MV-4-11 (cell line): ENCODE data around the gene SNX18.
"Not testable (repeated sequence)": the region's sequence is repeated elsewhere in the genome, so short reads cannot be mapped to it uniquely, and the experiment has no call there.

Experiments used
- DNase-seq: peaks from one replicate; lab custom pipeline; 2025; lab: John Stamatoyannopoulos, UW

Gene SNX18

GRCh38 chr5:54519509-54519876 lies 1.9 kb downstream of the SNX18 start:
- no peak for DNase-seq

- DNase-seq = peak; percentile 47
These were observed 2.9 kb downstream of the SNX18 start for GRCh38 chr5:54520438-54520846.

- no peak for DNase-seq
These were observed 3.4 kb downstream of the SNX18 start for GRCh38 chr5:54520940-54521339.

- peak; percentile 45 for DNase-seq
These were observed 4.4 kb downstream of the SNX18 start for GRCh38 chr5:54521856-54522479.

GRCh38 chr5:54523534-54523933 lies 6.0 kb downstream of the SNX18 start:
- no peak for DNase-seq

GRCh38 chr5:54524082-54524481 lies 6.5 kb downstream of the SNX18 start:
- DNase-seq = peak; percentile 73

GRCh38 chr5:54524704-54525103 lies 7.1 kb downstream of the SNX18 start:
- no peak for DNase-seq

- no peak for DNase-seq
These were observed 7.7 kb downstream of the SNX18 start for GRCh38 chr5:54525261-54525660.

DNA sequence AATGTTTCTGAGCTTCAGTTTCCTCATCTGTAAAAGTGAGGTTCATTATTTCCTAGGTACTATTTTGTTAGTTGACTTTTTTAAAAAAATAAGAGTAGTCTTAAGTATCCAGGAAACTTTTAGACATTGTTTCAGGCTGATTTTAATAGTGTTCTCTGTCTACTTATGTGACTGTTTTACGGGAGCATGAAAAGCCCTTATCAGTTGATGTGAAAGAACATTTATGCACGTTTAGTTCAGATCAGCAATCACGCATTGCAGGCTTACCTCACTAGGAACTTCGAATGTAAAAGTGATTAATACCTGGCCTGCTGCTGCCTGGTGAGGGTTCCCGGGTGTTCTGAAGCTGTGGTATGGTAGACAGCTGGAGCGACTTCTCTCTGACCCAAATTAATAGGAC lies 8.1 kb downstream of the SNX18 start:
- no peak for DNase-seq

DNA sequence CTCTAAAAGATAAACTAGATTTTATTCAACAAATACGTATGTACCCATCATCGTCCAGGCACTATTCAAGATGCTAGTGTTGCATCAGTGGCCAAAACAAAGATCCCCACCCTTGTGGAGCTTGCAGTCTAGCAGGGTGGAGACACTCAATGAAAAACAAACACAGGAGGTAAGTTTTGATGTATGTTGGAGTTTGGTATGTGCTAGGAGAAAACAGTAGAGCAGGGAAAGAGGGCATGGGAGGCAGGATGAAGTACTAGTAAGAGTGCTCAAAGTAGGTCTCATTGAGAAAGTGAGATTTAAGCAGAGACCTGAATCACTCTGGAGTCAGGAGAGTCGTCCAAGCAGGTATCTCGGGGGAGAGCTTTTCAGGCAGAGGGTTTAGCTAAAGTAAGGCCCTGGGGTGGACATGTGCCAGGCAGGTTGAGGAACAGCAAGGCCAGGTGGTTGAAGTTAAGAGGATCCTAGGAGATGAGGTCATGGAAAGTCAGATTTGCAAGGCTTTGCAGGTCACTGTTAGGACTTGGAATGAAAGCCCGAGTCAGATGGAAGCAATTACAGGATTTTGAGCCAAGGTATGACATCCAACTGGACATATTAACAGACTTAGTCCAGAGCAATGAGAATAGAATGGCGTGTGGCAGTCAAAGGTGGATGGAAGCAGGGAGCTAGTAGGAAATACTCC lies 9.2 kb downstream of the SNX18 start:
- DNase-seq = no peak

GRCh38 chr5:54528633-54529209 lies 11.2 kb downstream of the SNX18 start:
- no peak for DNase-seq

GRCh38 chr5:54529565-54529964 lies 12.0 kb downstream of the SNX18 start:
- DNase-seq = no peak

GRCh38 chr5:54531546-54531945 lies 14.0 kb downstream of the SNX18 start:
- DNase-seq = no peak

DNA sequence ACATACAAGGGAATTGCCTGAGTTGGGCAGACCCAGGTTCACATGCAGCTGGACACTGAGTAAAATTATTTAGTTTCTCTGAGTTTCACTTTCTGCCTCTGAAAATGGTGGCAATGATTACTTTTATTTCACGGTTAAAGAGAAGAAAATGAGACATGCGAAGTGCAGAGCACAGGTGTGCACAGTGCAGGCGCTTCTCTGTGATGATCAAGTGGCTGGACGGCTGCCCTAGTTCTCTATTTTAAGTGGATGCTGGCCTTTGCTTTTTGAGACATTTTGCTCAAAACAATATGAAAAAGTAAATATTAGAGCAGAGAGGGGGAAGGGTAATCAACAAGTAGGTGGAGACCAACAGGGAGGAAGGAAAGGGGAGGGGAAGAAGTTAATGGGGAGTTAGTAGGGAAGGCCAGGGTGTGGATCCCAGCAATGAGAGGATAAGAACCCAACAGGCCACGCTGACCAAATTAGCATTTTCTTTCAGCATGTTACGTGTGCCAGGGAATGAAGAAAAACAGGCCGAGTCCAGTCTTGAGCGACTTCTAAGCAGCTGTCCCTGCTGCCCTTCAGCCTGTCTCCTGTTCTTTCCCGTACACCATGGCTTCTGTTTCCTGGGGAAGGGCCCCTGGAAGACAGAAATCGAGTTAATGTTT lies 16.1 kb downstream of the SNX18 start:
- DNase-seq = no peak

DNA sequence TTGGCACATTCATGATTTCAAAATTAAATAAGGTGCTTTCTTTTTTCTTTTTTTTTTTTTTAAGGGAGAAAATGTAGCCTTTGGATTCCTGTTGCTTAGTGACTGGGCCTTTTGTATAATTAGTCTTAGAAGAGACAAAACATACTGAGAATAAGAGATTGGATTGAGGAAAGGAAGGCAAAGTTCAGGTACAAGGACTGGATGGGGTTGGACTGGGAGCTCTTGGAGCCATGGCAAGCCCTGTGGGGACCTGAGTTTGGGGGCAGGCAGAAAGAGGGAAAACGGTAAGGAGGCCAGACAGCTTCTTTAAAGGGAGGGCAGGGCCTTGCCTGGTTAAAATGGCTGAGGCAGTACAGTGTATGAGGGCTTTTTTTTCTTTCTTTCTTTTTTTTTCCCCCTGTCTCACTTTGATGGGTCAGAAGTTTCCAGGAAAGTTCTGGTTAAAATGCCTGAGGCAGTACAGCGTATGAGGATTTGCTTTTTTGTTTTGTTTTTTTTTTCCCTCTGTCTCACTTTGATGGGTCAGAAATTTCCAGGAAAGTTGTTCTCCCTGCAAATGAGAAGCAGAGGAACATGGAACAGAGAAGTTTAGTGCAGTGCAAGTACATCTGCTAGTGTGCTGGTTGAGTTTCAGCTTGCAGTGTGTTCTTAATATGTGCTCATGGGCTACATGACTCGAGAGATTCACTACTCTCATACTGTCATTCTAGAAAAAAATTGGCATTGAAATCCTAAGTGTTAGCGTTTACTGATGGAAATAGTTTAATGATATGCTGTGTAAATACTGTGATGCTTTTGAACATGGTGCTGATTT lies 16.8 kb downstream of the SNX18 start:
- DNase-seq = no peak

GRCh38 chr5:54535149-54535844 lies 17.7 kb downstream of the SNX18 start:
- no peak for DNase-seq

- DNase-seq = not testable (repeated sequence)
These were observed 18.8 kb downstream of the SNX18 start for GRCh38 chr5:54536375-54536774.

DNA sequence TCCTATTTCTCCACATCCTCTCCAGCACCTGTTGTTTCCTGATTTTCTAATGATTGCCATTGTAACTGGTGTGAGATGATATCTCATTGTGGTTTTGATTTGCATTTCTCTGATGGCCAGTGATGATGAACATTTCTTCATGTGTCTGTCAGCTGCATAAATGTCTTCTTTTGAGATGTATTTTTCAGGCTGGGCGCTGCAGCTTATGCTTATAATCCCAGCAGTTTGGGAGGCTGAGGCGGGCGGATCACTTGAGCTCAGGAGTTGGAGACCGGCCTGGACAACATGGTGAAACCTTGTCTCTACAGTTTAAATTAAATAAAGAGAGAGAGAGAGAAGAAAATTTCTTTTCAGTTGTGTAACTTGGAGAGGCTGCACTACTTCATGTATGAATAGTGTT lies 19.3 kb downstream of the SNX18 start:
- DNase-seq = not testable (repeated sequence)

GRCh38 chr5:54537725-54538124 lies 20.2 kb downstream of the SNX18 start:
- no peak for DNase-seq

GRCh38 chr5:54538156-54538555 lies 20.6 kb downstream of the SNX18 start:
- no peak for DNase-seq

DNA sequence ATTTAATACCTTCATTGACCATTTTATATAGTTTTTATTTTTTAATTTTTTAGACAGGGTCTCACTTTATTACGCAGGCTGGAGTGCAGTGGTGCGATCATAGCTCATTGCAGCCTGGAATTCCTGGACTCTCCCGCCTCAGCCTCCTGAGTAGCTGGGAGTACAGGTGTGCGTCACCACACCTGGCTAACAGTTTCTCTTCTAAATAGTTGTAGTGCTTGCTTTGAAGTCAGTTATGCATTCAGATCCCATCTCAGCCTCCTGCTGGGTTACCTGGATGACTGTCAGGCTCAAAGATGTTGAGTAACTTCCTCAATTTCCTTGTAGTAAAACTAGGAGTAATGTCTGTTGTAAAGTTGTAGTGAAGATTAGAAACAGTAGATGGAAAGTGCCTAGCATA lies 21.4 kb downstream of the SNX18 start:
- DNase-seq = no peak

DNA sequence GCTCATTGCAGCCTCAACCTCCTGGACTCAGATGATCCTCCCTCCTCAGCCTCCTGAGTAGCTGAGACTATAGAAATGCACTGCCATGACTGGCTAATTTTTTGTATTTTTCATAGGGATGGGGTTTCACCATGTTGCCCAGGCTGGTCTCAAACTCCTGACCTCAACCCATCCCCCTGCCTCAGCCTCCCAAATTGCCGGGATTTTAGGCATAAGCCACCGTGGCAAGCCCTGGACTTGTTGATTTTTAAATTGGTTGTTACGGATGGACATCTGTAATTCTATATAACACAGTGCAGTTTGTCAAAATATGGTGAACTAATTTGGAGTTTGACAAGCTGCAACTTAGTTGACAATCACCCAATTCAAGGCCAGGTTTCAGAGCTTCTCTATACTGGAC lies 22.7 kb downstream of the SNX18 start:
- DNase-seq = no peak
